ENCODE data around the gene CEACAM21.

- TF ChIP-seq, protein P1, sequence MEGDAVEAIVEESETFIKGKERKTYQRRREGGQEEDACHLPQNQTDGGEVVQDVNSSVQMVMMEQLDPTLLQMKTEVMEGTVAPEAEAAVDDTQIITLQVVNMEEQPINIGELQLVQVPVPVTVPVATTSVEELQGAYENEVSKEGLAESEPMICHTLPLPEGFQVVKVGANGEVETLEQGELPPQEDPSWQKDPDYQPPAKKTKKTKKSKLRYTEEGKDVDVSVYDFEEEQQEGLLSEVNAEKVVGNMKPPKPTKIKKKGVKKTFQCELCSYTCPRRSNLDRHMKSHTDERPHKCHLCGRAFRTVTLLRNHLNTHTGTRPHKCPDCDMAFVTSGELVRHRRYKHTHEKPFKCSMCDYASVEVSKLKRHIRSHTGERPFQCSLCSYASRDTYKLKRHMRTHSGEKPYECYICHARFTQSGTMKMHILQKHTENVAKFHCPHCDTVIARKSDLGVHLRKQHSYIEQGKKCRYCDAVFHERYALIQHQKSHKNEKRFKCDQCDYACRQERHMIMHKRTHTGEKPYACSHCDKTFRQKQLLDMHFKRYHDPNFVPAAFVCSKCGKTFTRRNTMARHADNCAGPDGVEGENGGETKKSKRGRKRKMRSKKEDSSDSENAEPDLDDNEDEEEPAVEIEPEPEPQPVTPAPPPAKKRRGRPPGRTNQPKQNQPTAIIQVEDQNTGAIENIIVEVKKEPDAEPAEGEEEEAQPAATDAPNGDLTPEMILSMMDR (conservative IDR thresholded peaks at IDR 0.05), result no peak
- no peak for TF ChIP-seq ZFX (IDR thresholded peaks at IDR 0.05)
Observed at GRCh38 chr19:41615207-41615606, 39.2 kb downstream of the CEACAM21 start.
